ENCODE data around the gene GDF7. TPM values are rescaled to one million over a fixed set of nuclear protein-coding genes. Genes with fewer than 3 reads are reported as not detected.

Gene GDF7
- total and polyA plus RNA-seq, 2 of the 8 experiments (the other 6 are each of a cell fraction or from before 2014, with no cell fraction given) = 0.04 to 0.06 TPM

DNA sequence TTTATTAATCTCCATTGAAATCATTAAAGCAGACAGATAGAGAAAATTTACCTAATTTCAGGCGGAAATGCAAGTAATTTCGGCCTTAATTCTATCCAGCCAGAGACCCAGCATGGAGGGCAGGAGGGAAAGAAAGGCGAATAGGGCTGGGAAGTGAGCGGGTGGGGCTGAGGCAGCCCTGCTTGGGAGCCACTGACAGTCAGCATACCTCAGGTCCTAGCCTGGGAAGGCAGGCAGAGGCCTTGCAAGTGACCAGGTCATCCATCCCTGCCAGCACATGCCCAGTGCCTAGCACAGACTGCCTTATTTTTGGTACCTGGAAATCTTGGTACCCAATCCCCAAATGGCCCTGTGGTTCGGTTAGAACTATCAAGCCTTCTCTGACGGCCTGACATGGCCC lies 1.5 kb downstream of the GDF7 start (continued):
- TF ChIP-seq CHD7 (IDR thresholded peaks at IDR 0.05; ENCODE audit: insufficient replicate concordance, low read length) (no peak), JUN (IDR thresholded peaks at IDR 0.05; ENCODE audit: low read depth, low read length) (no peak), EGR1 (IDR thresholded peaks at IDR 0.05; ENCODE audit: borderline replicate concordance, low read depth, low read length) (no peak), HDAC2 (IDR thresholded peaks at IDR 0.05; ENCODE audit: borderline replicate concordance in 1 of 2, low read depth in 2 of 2, low read length in 2 of 2) (no peak), KDM4A (IDR thresholded peaks at IDR 0.05; ENCODE audit: low read depth, low read length, severe bottlenecking) (no peak)

All from H1 (cell line).